ENCODE measurements around the gene ZFP36L1.

- TF ChIP-seq CTCF (conservative IDR thresholded peaks at IDR 0.05; ENCODE audit: low read depth, low read length): no peak
- no peak for TF ChIP-seq EZH2 (IDR thresholded peaks at IDR 0.05; ENCODE audit: borderline replicate concordance, low read depth, low read length, poor library complexity, severe bottlenecking)
These were observed 13.0 kb downstream of the ZFP36L1 start for GRCh38 chr14:68779761-68780323.
